H9 (cell line): Measurements from ENCODE around the gene ATP6V0B. TPM values are rescaled to one million over a fixed set of nuclear protein-coding genes. Genes with fewer than 3 reads are reported as not detected.

Source experiments
- DNase-seq: peaks from one replicate; pipeline ENCODE4 v3.0.0-alpha.2; 2017
- H2AFZ ChIP-seq: one replicate; pipeline ENCODE4 v1.6.1; 2013; ENCODE audit warnings: mild to moderate bottlenecking, low read length, control low read depth, moderate library complexity
- H2AK5ac ChIP-seq: 2 replicates; pipeline ENCODE4 v1.6.1; 2013; ENCODE audit warnings: low read length, control low read depth, mixed read lengths; ENCODE audit not compliant: insufficient read length
- H2BK120ac ChIP-seq: one replicate; pipeline ENCODE4 v1.6.1; 2013; ENCODE audit warnings: low read depth, mild to moderate bottlenecking, low read length, control low read depth, inconsistent platforms; ENCODE audit not compliant: poor library complexity, severe bottlenecking
- H2BK12ac ChIP-seq: 2 replicates; pipeline ENCODE4 v1.6.1; 2013; ENCODE audit warnings: low read length, control low read depth, mixed read lengths, low read depth; ENCODE audit not compliant: insufficient read length
- H2BK15ac ChIP-seq: 2 replicates; pipeline ENCODE4 v1.6.1; 2013; ENCODE audit warnings: low read depth, low read length, control low read depth
- H2BK20ac ChIP-seq: one replicate; pipeline ENCODE4 v1.6.1; 2013; ENCODE audit warnings: low read depth, mild to moderate bottlenecking, low read length, control low read depth, inconsistent platforms; ENCODE audit not compliant: poor library complexity, severe bottlenecking
- H2BK5ac ChIP-seq: 2 replicates; pipeline ENCODE4 v1.6.1; 2013; ENCODE audit warnings: low read length, control low read depth, mixed read lengths; ENCODE audit not compliant: insufficient read length
- H3K14ac ChIP-seq: 2 replicates; pipeline ENCODE4 v1.6.1; 2013; ENCODE audit warnings: low read length, control low read depth; ENCODE audit not compliant: insufficient read depth
- H3K18ac ChIP-seq: 2 replicates; pipeline ENCODE4 v1.6.1; 2013; ENCODE audit warnings: low read depth, mild to moderate bottlenecking, mixed read lengths, low read length, control low read depth; ENCODE audit not compliant: insufficient read length
- H3K23ac ChIP-seq: 2 replicates; pipeline ENCODE4 v1.6.1; 2013; ENCODE audit warnings: low read length, control low read depth, mixed read lengths, low read depth; ENCODE audit not compliant: insufficient read length
- H3K23me2 ChIP-seq: 2 replicates; pipeline ENCODE4 v1.6.1; 2013; ENCODE audit warnings: low read depth, mild to moderate bottlenecking, mixed read lengths, low read length, control low read depth; ENCODE audit not compliant: insufficient read length, poor library complexity, severe bottlenecking
- H3K27ac ChIP-seq: 2 replicates; pipeline ENCODE4 v1.5.1; 2013; ENCODE audit warnings: low read length, control low read depth, mixed read lengths, low read depth; ENCODE audit not compliant: insufficient read length
- H3K27me3 ChIP-seq: 2 replicates; pipeline ENCODE4 v1.6.1; 2013; ENCODE audit warnings: low read length, control low read depth, inconsistent platforms; ENCODE audit not compliant: insufficient read depth
- H3K4ac ChIP-seq: 2 replicates; pipeline ENCODE4 v1.6.1; 2013; ENCODE audit warnings: low read depth, mild to moderate bottlenecking, control low read depth, inconsistent platforms, low read length, moderate library complexity
- H3K4me1 ChIP-seq: 2 replicates; pipeline ENCODE4 v1.6.1; 2013; ENCODE audit warnings: low read length, control low read depth, inconsistent platforms; ENCODE audit not compliant: insufficient read depth
- H3K4me2 ChIP-seq: 2 replicates; pipeline ENCODE4 v1.6.1; 2013; ENCODE audit warnings: low read length, control low read depth, mixed read lengths; ENCODE audit not compliant: insufficient read length, insufficient read depth
- H3K56ac ChIP-seq: 2 replicates; pipeline ENCODE4 v1.6.1; 2013; ENCODE audit warnings: low read depth, mild to moderate bottlenecking, mixed read lengths, low read length, control low read depth; ENCODE audit not compliant: insufficient read length
- H3K79me1 ChIP-seq: 2 replicates; pipeline ENCODE4 v1.6.1; 2013; ENCODE audit warnings: low read depth, mild to moderate bottlenecking, moderate library complexity, low read length, control low read depth, inconsistent platforms; ENCODE audit not compliant: insufficient read depth, poor library complexity, severe bottlenecking
- H3K79me2 ChIP-seq: 2 replicates; pipeline ENCODE4 v1.6.1; 2013; ENCODE audit warnings: low read length, control low read depth, inconsistent platforms; ENCODE audit not compliant: insufficient read depth
- H3K9ac ChIP-seq: 2 replicates; pipeline ENCODE4 v1.6.1; 2013; ENCODE audit warnings: low read length, control low read depth, mixed read lengths; ENCODE audit not compliant: insufficient read length; ENCODE audit errors: extremely low read depth
- H3K9me3 ChIP-seq: one replicate; pipeline ENCODE4 v1.6.1; 2013; ENCODE audit warnings: low read depth, low read length, inconsistent platforms; ENCODE audit not compliant: control insufficient read depth
- H3T11ph ChIP-seq: one replicate; pipeline ENCODE4 v1.6.1; 2013; ENCODE audit warnings: mild to moderate bottlenecking, low read length, control low read depth, inconsistent platforms
- H4K20me1 ChIP-seq: one replicate; pipeline ENCODE4 v1.6.1; 2013; ENCODE audit not compliant: control insufficient read depth, insufficient read length, insufficient read depth
- H4K5ac ChIP-seq: 2 replicates; pipeline ENCODE4 v1.6.1; 2013; ENCODE audit warnings: low read depth, mild to moderate bottlenecking, mixed read lengths, low read length, control low read depth; ENCODE audit not compliant: insufficient read length
- H4K8ac ChIP-seq: replicated peaks from 2 replicates; pipeline ENCODE4 v1.6.1; 2013; ENCODE audit warnings: low read length, control low read depth, mixed read lengths, low read depth; ENCODE audit not compliant: insufficient read length
- H4K91ac ChIP-seq: 2 replicates; pipeline ENCODE4 v1.6.1; 2013; ENCODE audit warnings: low read depth, mild to moderate bottlenecking, moderate library complexity, mixed read lengths, low read length, control low read depth; ENCODE audit not compliant: insufficient read length
- H3K27ac Mint-ChIP-seq, 3 experiments: 2 replicates in 2 of 3; 3 replicates in 1 of 3; pipeline ENCODE4 v1.8.0; 2020 to 2021; ENCODE audit warnings: mixed read lengths in 3 of 3, mild to moderate bottlenecking in 1 of 3, moderate library complexity in 1 of 3
- H3K27me3 Mint-ChIP-seq: 2 replicates; pipeline ENCODE4 v1.8.0; 2021; ENCODE audit warnings: low read depth, mild to moderate bottlenecking, moderate library complexity, mixed read lengths
- H3K36me3 Mint-ChIP-seq, 3 experiments: 2 replicates in 2 of 3; 3 replicates in 1 of 3; pipeline ENCODE4 v1.8.0; 2020 to 2021; ENCODE audit warnings: low read depth in 3 of 3, mixed read lengths in 3 of 3; ENCODE audit not compliant: insufficient read depth in 1 of 3
- H3K4me1 Mint-ChIP-seq, 2 experiments: 2 replicates each; pipeline ENCODE4 v1.8.0; 2020; ENCODE audit warnings: mixed read lengths in 2 of 2
- H3K4me3 Mint-ChIP-seq, 2 experiments: 2 replicates in 1 of 2; 3 replicates in 1 of 2; pipeline ENCODE4 v1.8.0; 2020 to 2021; ENCODE audit warnings: mild to moderate bottlenecking in 2 of 2, mixed read lengths in 2 of 2, moderate library complexity in 1 of 2
- H3K9me3 Mint-ChIP-seq, 2 experiments: 2 replicates in 1 of 2; 3 replicates in 1 of 2; pipeline ENCODE4 v1.8.0; 2020; ENCODE audit warnings: mild to moderate bottlenecking in 2 of 2, mixed read lengths in 2 of 2, moderate library complexity in 1 of 2
- CTCF ChIP-seq: fragments of 200-600 bp; sonication (generic); conservative IDR thresholded peaks from 3 replicates; pipeline ENCODE4 v1.8.0; 2021; ENCODE audit warnings: antibody characterized with exemption, mild to moderate bottlenecking
- WGBS: extraction: QIAGEN DNeasy Blood & Tissue Kit; methylation state at CpG from one replicate; pipeline ENCODE4 v1.1.7; 2013; ENCODE audit warnings: missing lambda C conversion rate, low lambda C conversion rate, mixed read lengths; ENCODE audit not compliant: insufficient read length; ENCODE audit errors: extremely low coverage; 5-methylcytosine and 5-hydroxymethylcytosine counted together
- total RNA-seq: library from RNA; stranded (reverse); gene quantifications from 2 replicates; pipeline ENCODE4 v1.2.1, GENCODE V29; 2021

The ATP6V0B gene
- total RNA-seq, 1 experiment from 2014 or later, result 131 TPM

- Histone ChIP-seq H2BK5ac (no peak overlapping the region), H3K56ac (no peak overlapping the region), H3K18ac (no peak overlapping the region), H2AFZ (no peak overlapping the region), H3K9ac (no peak overlapping the region), H3T11ph (no peak overlapping the region), H3K14ac (no peak overlapping the region), H3K27ac (no peak overlapping the region), H4K20me1 (no peaks in the 10 kb centered on the region), H3K23ac (no peak overlapping the region), H3K9me3 (no peaks in the 10 kb centered on the region), H2BK12ac (no peak overlapping the region), H4K8ac (no peak overlapping the region), H2BK15ac (no peak overlapping the region), H4K5ac (no peak overlapping the region), H4K91ac (no peak overlapping the region), H2BK20ac (no peak overlapping the region), H3K23me2 (peaks cover 8% of the 10 kb centered on the region), H3K79me2 (no peaks in the 10 kb centered on the region; the same call in 1 of the 2 replicates), H2AK5ac (no peak overlapping the region), H3K4me2 (no peak overlapping the region), H3K4ac (no peak overlapping the region), H3K27me3 (no peaks in the 10 kb centered on the region), H3K79me1 (no peaks in the 10 kb centered on the region), H2BK120ac (no peak overlapping the region), H3K4me1 (no peaks in the 10 kb centered on the region)
- Mint-ChIP-seq H3K4me1 (peaks cover 6 to 7% of the 10 kb centered on the region in 2 experiments), H3K9me3 (no peaks in the 10 kb centered on the region), H3K4me3 (no peak overlapping the region), H3K27me3 (peaks cover 3% of the 10 kb centered on the region), H3K36me3 (peaks cover 15 to 49% (median 40%) of the 10 kb centered on the region in 3 experiments; a peak in 6 of 7 replicates), H3K27ac (no peak overlapping the region)
- TF ChIP-seq CTCF, result no peak
- no peak for DNase-seq
- no CpG with 5 or more reads among the region's 6 CpGs for WGBS
Observed at GRCh38 chr1:43986712-43987111, 12.0 kb downstream of the ATP6V0B start.
